ENCODE measurements around the gene CYFIP2. TPM values are rescaled to one million over a fixed set of nuclear protein-coding genes. Genes with fewer than 3 reads are reported as not detected.

The CYFIP2 gene
- total and polyA plus RNA-seq, 2 of the 8 experiments (the other 6 are each of a cell fraction or from before 2014, with no cell fraction given), result 45.1 to 80.6 TPM

DNA sequence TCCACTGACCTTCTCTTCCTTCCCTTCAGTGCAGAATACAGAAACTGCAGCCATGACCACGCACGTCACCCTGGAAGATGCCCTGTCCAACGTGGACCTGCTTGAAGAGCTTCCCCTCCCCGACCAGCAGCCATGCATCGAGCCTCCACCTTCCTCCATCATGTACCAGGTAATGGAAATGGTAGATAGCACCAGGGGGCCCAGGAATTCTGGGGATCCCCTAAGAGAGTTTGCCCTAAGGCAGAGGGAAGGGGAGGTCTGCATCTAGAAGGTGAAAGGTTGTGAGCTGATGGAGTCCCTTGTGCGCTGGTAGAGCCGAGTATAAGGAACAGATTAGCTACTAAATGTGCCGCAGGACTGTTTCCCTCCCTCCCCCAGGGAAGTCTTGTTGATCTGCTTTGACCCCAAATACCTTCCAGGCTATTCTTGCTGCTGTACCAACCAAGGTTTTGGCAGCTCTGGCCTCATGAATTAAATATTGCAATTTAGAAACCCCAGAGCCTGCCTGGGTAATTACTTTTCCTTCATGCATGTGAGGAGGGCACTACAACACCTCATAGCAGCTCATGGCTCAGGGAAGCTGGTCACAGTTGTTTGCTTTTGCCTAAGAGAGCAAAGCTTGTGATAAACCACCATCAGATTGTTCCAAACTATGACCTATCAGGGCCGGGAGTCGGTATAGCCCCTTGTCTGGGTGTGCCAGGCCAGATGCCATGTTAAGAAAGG, 19.6 kb downstream of the CYFIP2 start (continued):
- no peak for TF ChIP-seq TAF7 (optimal IDR thresholded peaks at IDR 0.05; ENCODE audit: borderline replicate concordance, low read depth, low read length)
- no peak for TF ChIP-seq EGR1 (IDR thresholded peaks at IDR 0.05; ENCODE audit: borderline replicate concordance, low read depth, low read length)

Measured in H1 (cell line).